Measurements from ENCODE around the gene HEXA.
"Not testable (repeated sequence)": the region's sequence is repeated elsewhere in the genome, so short reads cannot be mapped to it uniquely, and the experiment has no call there.

The HEXA gene

GRCh38 chr15:72396331-72396730, 20.5 kb upstream of the HEXA start:
- not testable (repeated sequence) for H3K4me3 Mint-ChIP-seq; H3K9me3 Mint-ChIP-seq (ENCODE audit: low read depth); H3K27ac Mint-ChIP-seq; H3K36me3 Mint-ChIP-seq; H3K27me3 Mint-ChIP-seq; H3K4me1 Mint-ChIP-seq (ENCODE audit: low read depth)

GRCh38 chr15:72389231-72389630, 13.4 kb upstream of the HEXA start:
- Mint-ChIP-seq H3K9me3 (ENCODE audit: low read depth) (no peaks in the 10 kb centered on the region), H3K4me3 (no peak overlapping the region), H3K36me3 (no peaks in the 10 kb centered on the region), H3K27me3 (peaks cover under 1% of the 10 kb centered on the region), H3K27ac (no peak overlapping the region), H3K4me1 (ENCODE audit: low read depth) (no peaks in the 10 kb centered on the region)

- no peaks in the 10 kb centered on the region for H3K9me3 Mint-ChIP-seq (ENCODE audit: low read depth)
- no peak overlapping the region for H3K27ac Mint-ChIP-seq
Measured at GRCh38 chr15:72387741-72388140, 11.9 kb upstream of the HEXA start.

GRCh38 chr15:72382146-72382545, 6.3 kb upstream of the HEXA start:
- H3K27ac Mint-ChIP-seq: no peak overlapping the region
- H3K36me3 Mint-ChIP-seq: no peaks in the 10 kb centered on the region
- no peak overlapping the region for H3K4me3 Mint-ChIP-seq
- no peaks in the 10 kb centered on the region for H3K27me3 Mint-ChIP-seq
- no peaks in the 10 kb centered on the region for H3K9me3 Mint-ChIP-seq (ENCODE audit: low read depth)
- H3K4me1 Mint-ChIP-seq (ENCODE audit: low read depth): peaks cover 10% of the 10 kb centered on the region

More at GRCh38 chr15:72387741-72388140, 11.9 kb upstream of the HEXA start:
- H3K4me3 Mint-ChIP-seq: no peak overlapping the region
- H3K4me1 Mint-ChIP-seq (ENCODE audit: low read depth): no peaks in the 10 kb centered on the region
- no peaks in the 10 kb centered on the region for H3K36me3 Mint-ChIP-seq
- H3K27me3 Mint-ChIP-seq: no peaks in the 10 kb centered on the region

- Mint-ChIP-seq H3K27ac (no peak overlapping the region), H3K9me3 (ENCODE audit: low read depth) (no peaks in the 10 kb centered on the region), H3K4me3 (no peak overlapping the region), H3K36me3 (no peaks in the 10 kb centered on the region), H3K27me3 (no peaks in the 10 kb centered on the region), H3K4me1 (ENCODE audit: low read depth) (peaks cover 19% of the 10 kb centered on the region)
Measured at GRCh38 chr15:72380743-72381142, 4.9 kb upstream of the HEXA start.

GRCh38 chr15:72379856-72380430, 4.1 kb upstream of the HEXA start:
- Mint-ChIP-seq H3K9me3 (ENCODE audit: low read depth) (no peaks in the 10 kb centered on the region), H3K27ac (no peak overlapping the region), H3K4me1 (ENCODE audit: low read depth) (peaks cover 25% of the 10 kb centered on the region), H3K4me3 (no peak overlapping the region), H3K27me3 (no peaks in the 10 kb centered on the region), H3K36me3 (no peaks in the 10 kb centered on the region)

- not testable (repeated sequence) for H3K27me3 Mint-ChIP-seq
Measured at GRCh38 chr15:72379106-72379505, 3.3 kb upstream of the HEXA start.

GRCh38 chr15:72377331-72377730, 1.5 kb upstream of the HEXA start:
- Mint-ChIP-seq H3K9me3 (ENCODE audit: low read depth) (no peaks in the 10 kb centered on the region), H3K4me3 (peak overlapping the region; percentile 33), H3K27ac (peak overlapping the region; percentile 18), H3K4me1 (ENCODE audit: low read depth) (peaks cover 48% of the 10 kb centered on the region), H3K27me3 (no peaks in the 10 kb centered on the region), H3K36me3 (no peaks in the 10 kb centered on the region)

More at GRCh38 chr15:72379106-72379505, 3.3 kb upstream of the HEXA start:
- not testable (repeated sequence) for H3K4me3 Mint-ChIP-seq; H3K9me3 Mint-ChIP-seq (ENCODE audit: low read depth); H3K27ac Mint-ChIP-seq; H3K36me3 Mint-ChIP-seq
- H3K4me1 Mint-ChIP-seq (ENCODE audit: low read depth): peaks cover 33% of the 10 kb centered on the region

GRCh38 chr15:72375501-72375845, 341 bp downstream of the HEXA start:
- peak overlapping the region; percentile 99 for H3K27ac Mint-ChIP-seq
- no peaks in the 10 kb centered on the region for H3K9me3 Mint-ChIP-seq (ENCODE audit: low read depth)
- H3K36me3 Mint-ChIP-seq: no peaks in the 10 kb centered on the region
- H3K4me3 Mint-ChIP-seq: peak overlapping the region; percentile 100
- H3K4me1 Mint-ChIP-seq (ENCODE audit: low read depth): peaks cover 53% of the 10 kb centered on the region
- H3K27me3 Mint-ChIP-seq: no peaks in the 10 kb centered on the region

- peaks cover 62% of the 10 kb centered on the region for H3K4me1 Mint-ChIP-seq (ENCODE audit: low read depth)
- H3K4me3 Mint-ChIP-seq: no peak overlapping the region
- H3K27ac Mint-ChIP-seq: no peak overlapping the region
- peaks cover 4% of the 10 kb centered on the region for H3K36me3 Mint-ChIP-seq
- no peaks in the 10 kb centered on the region for H3K9me3 Mint-ChIP-seq (ENCODE audit: low read depth)
- H3K27me3 Mint-ChIP-seq: no peaks in the 10 kb centered on the region
Measured at GRCh38 chr15:72372361-72372760, 3.5 kb downstream of the HEXA start.

GRCh38 chr15:72369964-72370363, 5.8 kb downstream of the HEXA start:
- no peak overlapping the region for H3K4me3 Mint-ChIP-seq
- no peaks in the 10 kb centered on the region for H3K9me3 Mint-ChIP-seq (ENCODE audit: low read depth)
- peaks cover 7% of the 10 kb centered on the region for H3K36me3 Mint-ChIP-seq
- no peaks in the 10 kb centered on the region for H3K27me3 Mint-ChIP-seq
- H3K27ac Mint-ChIP-seq: no peak overlapping the region
- H3K4me1 Mint-ChIP-seq (ENCODE audit: low read depth): peaks cover 67% of the 10 kb centered on the region

GRCh38 chr15:72368899-72369298, 6.9 kb downstream of the HEXA start:
- Mint-ChIP-seq H3K36me3 (peaks cover 7% of the 10 kb centered on the region), H3K27ac (no peak overlapping the region), H3K4me1 (ENCODE audit: low read depth) (peaks cover 57% of the 10 kb centered on the region)

GRCh38 chr15:72368325-72368724, 7.5 kb downstream of the HEXA start:
- Mint-ChIP-seq H3K36me3 (peaks cover 7% of the 10 kb centered on the region), H3K27ac (no peak overlapping the region), H3K9me3 (ENCODE audit: low read depth) (no peaks in the 10 kb centered on the region), H3K4me3 (no peak overlapping the region), H3K27me3 (no peaks in the 10 kb centered on the region), H3K4me1 (ENCODE audit: low read depth) (peaks cover 55% of the 10 kb centered on the region)

More at GRCh38 chr15:72368899-72369298, 6.9 kb downstream of the HEXA start:
- no peaks in the 10 kb centered on the region for H3K27me3 Mint-ChIP-seq
- no peaks in the 10 kb centered on the region for H3K9me3 Mint-ChIP-seq (ENCODE audit: low read depth)
- no peak overlapping the region for H3K4me3 Mint-ChIP-seq

GRCh38 chr15:72365844-72366243, 10.0 kb downstream of the HEXA start:
- Mint-ChIP-seq H3K36me3 (peaks cover 7% of the 10 kb centered on the region), H3K4me1 (ENCODE audit: low read depth) (peaks cover 42% of the 10 kb centered on the region), H3K27me3 (no peaks in the 10 kb centered on the region), H3K27ac (peak overlapping the region; percentile 29), H3K4me3 (no peak overlapping the region), H3K9me3 (ENCODE audit: low read depth) (no peaks in the 10 kb centered on the region)

- Mint-ChIP-seq H3K36me3 (no peaks in the 10 kb centered on the region), H3K4me1 (ENCODE audit: low read depth) (peaks cover 16% of the 10 kb centered on the region), H3K9me3 (ENCODE audit: low read depth) (no peaks in the 10 kb centered on the region), H3K4me3 (no peak overlapping the region), H3K27me3 (no peaks in the 10 kb centered on the region), H3K27ac (no peak overlapping the region)
Measured at GRCh38 chr15:72361176-72361575, 14.6 kb downstream of the HEXA start.

- Mint-ChIP-seq H3K9me3 (ENCODE audit: low read depth) (no peaks in the 10 kb centered on the region), H3K27ac (no peak overlapping the region), H3K36me3 (peaks cover 2% of the 10 kb centered on the region), H3K4me1 (ENCODE audit: low read depth) (peaks cover 7% of the 10 kb centered on the region), H3K4me3 (no peak overlapping the region), H3K27me3 (no peaks in the 10 kb centered on the region)
Measured at GRCh38 chr15:72358650-72359171, 17.1 kb downstream of the HEXA start.
